CD4-positive, CD25-positive, alpha-beta regulatory T cell (primary cell): ENCODE results near the gene ZNG1C. TPM values are rescaled to one million over a fixed set of nuclear protein-coding genes. Genes with fewer than 3 reads are reported as not detected.

Source experiments
- polyA plus RNA-seq, 4 donors: library from polyadenylated mRNA; unstranded; fragments of 300-500 nt; fragmentation: Illumina TruSeq; gene quantifications; one replicate each; pipeline ENCODE4 v1.2.3, GENCODE V29; 2021
- total RNA-seq: library from RNA; stranded (reverse); gene quantifications from one replicate; pipeline ENCODE4 v1.2.3, GENCODE V29; 2022

ZNG1C gene
- total and polyA plus RNA-seq, 5 donors from 2014 or later, result 14.2 to 33.8 (median 17.0) TPM

Other genes starting within 250 kb of the ZNG1C start
- not detected for gene FOXD4L3, start 60.9 kb downstream of the ZNG1C start, total RNA-seq
- gene FOXD4L3, start 60.9 kb downstream of the ZNG1C start, polyA plus RNA-seq, result under 1 TPM in 1 of 4 donors, not detected in 3; 0.33 TPM
- not detected for gene PGM5, start 114.6 kb downstream of the ZNG1C start, total RNA-seq
- gene PGM5, start 114.6 kb downstream of the ZNG1C start, polyA plus RNA-seq, result not detected